HCT116 (cell line): ENCODE data around the gene HIF1A. TPM values are rescaled to one million over a fixed set of nuclear protein-coding genes. Genes with fewer than 3 reads are reported as not detected.

Experiments used
- ATAC-seq: fragments of 200-7000 bp; cut with Tn5 transposase; 2 replicates; pipeline ENCODE4 v1.9.1; 2020; ENCODE audit warnings: mild to moderate bottlenecking, moderate library complexity
- BruUV-seq: library from RNA; stranded (reverse); fragments of 400-500 nt; replicated peaks from 2 replicates; lab custom pipeline; 2021; lab: Mats Ljungman, UMichigan
- CTCF ChIA-PET: fragments of 300-600 bp; sonication (Branson Sonifier 250); formaldehyde crosslinking; loops from one replicate; lab custom pipeline; 2021; ENCODE audit warnings: antibody characterized with exemption; lab: Charles Lee
- POLR2A ChIA-PET: fragments of 300-600, 350-600 bp; sonication (Branson Sonifier 250); formaldehyde crosslinking; loops from one replicate; lab custom pipeline; 2021; ENCODE audit warnings: antibody characterized with exemption; lab: Charles Lee
- RAD21 ChIA-PET, 2 experiments: fragments of 300-600 bp; sonication (Branson Sonifier 250); formaldehyde crosslinking; loops; one replicate each; lab custom pipeline; 2023; ENCODE audit warnings: low total read pairs in 2 of 2; ENCODE audit not compliant: uncharacterized antibody in 2 of 2, unreplicated experiment in 2 of 2, low non-redundant PET in 1 of 2; lab: Charles Lee
- DNase-seq: peaks from one replicate; pipeline ENCODE4 v3.0.0-alpha.2; 2010; ENCODE audit warnings: low read depth, low spot score
- H2AFZ ChIP-seq: fragments of 200-600 bp; shearing (Covaris generic), sonication (generic); 2 replicates; pipeline ENCODE4 v1.6.1; 2017; ENCODE audit warnings: low read depth, mixed run types, mixed read lengths, antibody characterized with exemption, low read length; ENCODE audit not compliant: poor library complexity, severe bottlenecking
- H3K27ac ChIP-seq: 2 replicates; pipeline ENCODE4 v1.5.1; 2012; ENCODE audit warnings: low read depth, low read length
- H3K27me3 ChIP-seq: fragments of 200-600 bp; sonication (generic); 2 replicates; pipeline ENCODE4 v1.6.1; 2016; ENCODE audit warnings: mixed run types, low read length, mixed read lengths; ENCODE audit not compliant: insufficient read depth
- H3K36me3 ChIP-seq, 2 experiments: fragments of 200-500 bp in 1 of 2; fragments of 200-600 bp in 1 of 2; sonication (Bioruptor generic) in 1 of 2; sonication (generic) in 1 of 2; 2 replicates each; pipeline versions ENCODE4 v1.5.1 to v1.6.1; 2014 to 2016; ENCODE audit warnings: low read length in 2 of 2, inconsistent platforms in 1 of 2, mixed read lengths in 1 of 2, mixed run types in 1 of 2; ENCODE audit not compliant: insufficient read depth in 2 of 2, control insufficient read depth in 1 of 2
- H3K4me1 ChIP-seq, 2 experiments: fragments of 200-600 bp in 1 of 2; sonication (generic) in 1 of 2; 2 replicates each; pipeline versions ENCODE4 v1.5.1 to v1.6.1; 2012 to 2017; ENCODE audit warnings: low read length in 2 of 2, inconsistent platforms in 1 of 2, mild to moderate bottlenecking in 1 of 2, mixed read lengths in 1 of 2, mixed run types in 1 of 2, moderate library complexity in 1 of 2; ENCODE audit not compliant: insufficient read depth in 2 of 2, control insufficient read depth in 1 of 2
- H3K4me2 ChIP-seq: fragments of 200-600 bp; sonication (generic); 2 replicates; pipeline ENCODE4 v1.6.1; 2017; ENCODE audit warnings: mixed run types, low read length, mixed read lengths
- H3K4me3 ChIP-seq, 2 experiments: fragments of 200-600 bp in 1 of 2; sonication (generic) in 1 of 2; replicated peaks in 1 of 2; 2 replicates each; pipeline ENCODE4 v1.5.1; 2011 to 2016; ENCODE audit warnings: low read length in 2 of 2, control low read depth in 1 of 2, low read depth in 1 of 2, mild to moderate bottlenecking in 1 of 2, mixed read lengths in 1 of 2, mixed run types in 1 of 2
- H3K79me2 ChIP-seq: fragments of 200-600 bp; sonication (generic); 2 replicates; pipeline ENCODE4 v1.6.1; 2017; ENCODE audit warnings: mild to moderate bottlenecking, mixed run types, low read length, moderate library complexity, mixed read lengths; ENCODE audit not compliant: insufficient read depth
- H3K9ac ChIP-seq: fragments of 200-600 bp; sonication (generic); 2 replicates; pipeline ENCODE4 v1.6.1; 2016; ENCODE audit warnings: low read length, mixed read lengths
- H3K9me2 ChIP-seq: fragments of 200-600 bp; sonication (generic), shearing (Covaris generic); 2 replicates; pipeline ENCODE4 v1.6.1; 2017; ENCODE audit warnings: mixed run types, mild to moderate bottlenecking, moderate library complexity; ENCODE audit not compliant: insufficient read depth
- H3K9me3 ChIP-seq, 2 experiments: fragments of 200-500 bp in 1 of 2; fragments of 200-600 bp in 1 of 2; sonication (Bioruptor generic) in 1 of 2; sonication (generic) in 1 of 2; 2 replicates each; pipeline ENCODE4 v1.6.1; 2014 to 2017; ENCODE audit warnings: low read length in 2 of 2, mixed read lengths in 2 of 2, inconsistent platforms in 1 of 2, low read depth in 1 of 2, mild to moderate bottlenecking in 1 of 2, mixed run types in 1 of 2, moderate library complexity in 1 of 2; ENCODE audit not compliant: control insufficient read depth in 1 of 2, insufficient read depth in 1 of 2
- H4K20me1 ChIP-seq: fragments of 200-600 bp; sonication (generic), shearing (Covaris generic); 2 replicates; pipeline ENCODE4 v1.6.1; 2017; ENCODE audit warnings: mixed run types, mild to moderate bottlenecking, moderate library complexity; ENCODE audit not compliant: insufficient read depth
- ATF3 ChIP-seq: IDR thresholded peaks from 2 replicates; pipeline ENCODE4 v1.6.1; 2012
- CBX3 ChIP-seq: IDR thresholded peaks from 2 replicates; pipeline ENCODE4 v1.6.1; 2012; ENCODE audit warnings: low read depth
- CEBPB ChIP-seq: IDR thresholded peaks from 2 replicates; pipeline ENCODE4 v1.6.1; 2012; ENCODE audit warnings: low read depth
- EZH2phosphoT487 ChIP-seq: fragments of 200-600 bp; IDR thresholded peaks from 2 replicates; pipeline ENCODE4 v1.6.1; 2018; ENCODE audit warnings: antibody characterized with exemption, borderline replicate concordance
- FOSL1 ChIP-seq: IDR thresholded peaks from 2 replicates; pipeline ENCODE4 v1.6.1; 2012; ENCODE audit warnings: low read depth
- JUND ChIP-seq: IDR thresholded peaks from 2 replicates; pipeline ENCODE4 v1.6.1; 2012
- MAX ChIP-seq: IDR thresholded peaks from 2 replicates; pipeline ENCODE4 v1.6.1; 2012
- POLR2A ChIP-seq: IDR thresholded peaks from 2 replicates; pipeline ENCODE4 v1.7.0; 2011; ENCODE audit warnings: borderline replicate concordance; ENCODE audit not compliant: insufficient read depth, insufficient read length; ENCODE audit errors: extremely low read depth
- POLR2AphosphoS5 ChIP-seq: IDR thresholded peaks from 2 replicates; pipeline ENCODE4 v1.6.1; 2011; ENCODE audit warnings: mild to moderate bottlenecking, low read depth, low read length, moderate library complexity
- RAD21 ChIP-seq: IDR thresholded peaks from 2 replicates; pipeline ENCODE4 v1.6.1; 2012; ENCODE audit warnings: low read depth, mild to moderate bottlenecking
- REST ChIP-seq: IDR thresholded peaks from 2 replicates; pipeline ENCODE4 v1.6.1; 2012; ENCODE audit warnings: low read depth
- SRF ChIP-seq: IDR thresholded peaks from 2 replicates; pipeline ENCODE4 v1.6.1; 2012; ENCODE audit warnings: low read depth
- ZFX ChIP-seq: fragments of 450-650 bp; IDR thresholded peaks from 2 replicates; pipeline ENCODE4 v1.6.1; 2017
- intact Hi-C: fragments of 100-400 bp; cut with micrococcal nuclease; formaldehyde crosslinking; loops from 2 replicates; pipeline ENCODE4 v1.10.0; 2022
- total RNA-seq: library from RNA; stranded (reverse); gene quantifications from one replicate; pipeline ENCODE4 v1.2.1, GENCODE V29; 2021; ENCODE audit not compliant: unreplicated experiment

Gene HIF1A
- total RNA-seq, 1 experiment from 2014 or later: 113 TPM

- ChIA-PET CTCF (no interaction called here), RAD21 (no interaction called here), POLR2A (interaction anchor here (0.8 to 1.2 kb wide), 2 partner anchors 12 to 124 kb away, joined by 3 to 4 read pairs; partner anchors contain the start of gene HIF1A)
- no peak overlapping the region for H3K27ac ChIP-seq
- H2AFZ ChIP-seq: no peak overlapping the region
- no peaks in the 10 kb centered on the region for H3K9me2 ChIP-seq
- DNase-seq: no peak
- no peaks in the 10 kb centered on the region; a peak in 1 of 4 replicates for H3K9me3 ChIP-seq
- H3K4me1 ChIP-seq: no peaks in the 10 kb centered on the region
- H3K27me3 ChIP-seq: no peaks in the 10 kb centered on the region
- H3K4me3 ChIP-seq: no peak overlapping the region
- H3K79me2 ChIP-seq: no peaks in the 10 kb centered on the region
- H3K9ac ChIP-seq: no peak overlapping the region
- no peak for ATAC-seq
- no TSS peak for BruUV-seq
- intact Hi-C loops: no loop called here
- no peaks in the 10 kb centered on the region for H4K20me1 ChIP-seq
- H3K36me3 ChIP-seq: no peaks in the 10 kb centered on the region
- no peak for TF ChIP-seq SRF
- TF ChIP-seq ZFX: no peak
- TF ChIP-seq JUND: no peak
- no peak for TF ChIP-seq REST
- no peak for TF ChIP-seq RAD21
- TF ChIP-seq, all 23 proteins: peak for 0
- no peak overlapping the region for H3K4me2 ChIP-seq
Measured at GRCh38 chr14:61683108-61683507, 12.2 kb upstream of the HIF1A start.

- intact Hi-C loops: no loop called here
- ChIA-PET CTCF (no interaction called here), RAD21 (no interaction called here), POLR2A (no interaction called here)
- Histone ChIP-seq H3K36me3 (no peaks in the 10 kb centered on the region), H3K79me2 (no peaks in the 10 kb centered on the region), H3K4me2 (no peak overlapping the region), H3K9ac (no peak overlapping the region), H3K4me3 (no peak overlapping the region), H4K20me1 (no peaks in the 10 kb centered on the region), H3K9me2 (no peaks in the 10 kb centered on the region), H2AFZ (no peak overlapping the region), H3K9me3 (no peaks in the 10 kb centered on the region; a peak in 1 of 4 replicates), H3K27me3 (no peaks in the 10 kb centered on the region), H3K27ac (no peak overlapping the region), H3K4me1 (peaks cover 7% of the 10 kb centered on the region in 2 experiments; a peak in 3 of 4 replicates)
- ATAC-seq: no peak
- no peak for DNase-seq
- BruUV-seq: no TSS peak
- TF ChIP-seq POLR2A (no peak), RAD21 (no peak), CBX3 (no peak), FOSL1 (no peak), REST (no peak), ATF3 (no peak), EZH2phosphoT487 (no peak), SRF (no peak), MAX (no peak), CEBPB (no peak), POLR2AphosphoS5 (no peak)
Measured at GRCh38 chr14:61690039-61690438, 5.3 kb upstream of the HIF1A start.
